Measurements from ENCODE around the gene ENTR1.

The ENTR1 gene

DNA sequence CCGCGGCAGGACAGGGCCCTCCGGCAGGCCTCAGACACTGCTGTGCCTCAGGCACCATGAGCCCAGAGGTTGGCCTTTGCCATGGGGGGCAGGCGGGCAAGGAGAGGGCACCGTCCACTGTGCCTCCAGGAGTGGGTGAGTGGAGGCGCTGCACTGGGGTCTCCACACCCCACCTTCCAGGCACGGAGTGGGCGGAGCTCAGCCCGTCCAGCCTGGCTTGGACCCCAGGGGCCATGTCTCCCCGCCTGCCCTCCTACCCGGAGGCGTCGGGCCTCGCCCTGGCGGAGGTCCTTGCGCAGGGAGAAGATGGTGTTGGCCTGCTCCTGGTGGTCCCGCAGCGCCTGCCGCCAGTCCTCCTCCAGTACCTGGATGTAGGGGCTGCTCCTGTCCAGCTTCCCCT is 40.4 kb downstream of the ENTR1 start:
- POLR2A ChIA-PET = no interaction called here
- TF ChIP-seq, protein P1, sequence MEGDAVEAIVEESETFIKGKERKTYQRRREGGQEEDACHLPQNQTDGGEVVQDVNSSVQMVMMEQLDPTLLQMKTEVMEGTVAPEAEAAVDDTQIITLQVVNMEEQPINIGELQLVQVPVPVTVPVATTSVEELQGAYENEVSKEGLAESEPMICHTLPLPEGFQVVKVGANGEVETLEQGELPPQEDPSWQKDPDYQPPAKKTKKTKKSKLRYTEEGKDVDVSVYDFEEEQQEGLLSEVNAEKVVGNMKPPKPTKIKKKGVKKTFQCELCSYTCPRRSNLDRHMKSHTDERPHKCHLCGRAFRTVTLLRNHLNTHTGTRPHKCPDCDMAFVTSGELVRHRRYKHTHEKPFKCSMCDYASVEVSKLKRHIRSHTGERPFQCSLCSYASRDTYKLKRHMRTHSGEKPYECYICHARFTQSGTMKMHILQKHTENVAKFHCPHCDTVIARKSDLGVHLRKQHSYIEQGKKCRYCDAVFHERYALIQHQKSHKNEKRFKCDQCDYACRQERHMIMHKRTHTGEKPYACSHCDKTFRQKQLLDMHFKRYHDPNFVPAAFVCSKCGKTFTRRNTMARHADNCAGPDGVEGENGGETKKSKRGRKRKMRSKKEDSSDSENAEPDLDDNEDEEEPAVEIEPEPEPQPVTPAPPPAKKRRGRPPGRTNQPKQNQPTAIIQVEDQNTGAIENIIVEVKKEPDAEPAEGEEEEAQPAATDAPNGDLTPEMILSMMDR (IDR thresholded peaks at IDR 0.05; ENCODE audit: control extremely low read depth, extremely low read depth, low read depth, missing control alignments) = no peak
- CTCF ChIA-PET = no interaction called here
- no peak for DNase-seq (ENCODE audit: extremely low spot score)

DNA sequence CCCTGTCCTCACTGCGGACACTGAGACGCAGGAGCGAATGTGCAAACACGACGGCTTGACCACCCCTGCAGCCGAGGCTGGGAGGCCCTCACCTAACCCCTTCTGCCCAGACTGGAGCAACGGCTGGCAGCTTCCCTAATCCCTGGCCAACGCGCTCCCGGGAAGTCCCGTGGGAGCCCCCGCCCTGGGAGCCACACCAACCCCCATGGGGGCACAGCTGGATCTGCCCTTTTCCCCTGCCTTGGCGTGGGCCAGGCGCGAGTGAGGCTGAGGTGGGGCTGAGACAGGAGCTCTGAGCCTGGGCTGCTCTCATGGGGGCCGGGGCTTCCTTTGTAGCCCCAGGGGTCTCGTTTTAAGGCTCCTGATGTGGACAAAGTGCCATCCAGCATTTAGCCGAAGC is 42.2 kb downstream of the ENTR1 start:
- POLR2A ChIA-PET = no interaction called here
- no peak for DNase-seq (ENCODE audit: extremely low spot score)
- TF ChIP-seq, protein P1 (IDR thresholded peaks at IDR 0.05; ENCODE audit: control extremely low read depth, extremely low read depth, low read depth, missing control alignments) = no peak
- CTCF ChIA-PET = interaction anchor here (1.7 kb wide), 1 partner anchor 28 kb away, joined by 4 read pairs; no protein-coding TSS in a partner anchor

DNA sequence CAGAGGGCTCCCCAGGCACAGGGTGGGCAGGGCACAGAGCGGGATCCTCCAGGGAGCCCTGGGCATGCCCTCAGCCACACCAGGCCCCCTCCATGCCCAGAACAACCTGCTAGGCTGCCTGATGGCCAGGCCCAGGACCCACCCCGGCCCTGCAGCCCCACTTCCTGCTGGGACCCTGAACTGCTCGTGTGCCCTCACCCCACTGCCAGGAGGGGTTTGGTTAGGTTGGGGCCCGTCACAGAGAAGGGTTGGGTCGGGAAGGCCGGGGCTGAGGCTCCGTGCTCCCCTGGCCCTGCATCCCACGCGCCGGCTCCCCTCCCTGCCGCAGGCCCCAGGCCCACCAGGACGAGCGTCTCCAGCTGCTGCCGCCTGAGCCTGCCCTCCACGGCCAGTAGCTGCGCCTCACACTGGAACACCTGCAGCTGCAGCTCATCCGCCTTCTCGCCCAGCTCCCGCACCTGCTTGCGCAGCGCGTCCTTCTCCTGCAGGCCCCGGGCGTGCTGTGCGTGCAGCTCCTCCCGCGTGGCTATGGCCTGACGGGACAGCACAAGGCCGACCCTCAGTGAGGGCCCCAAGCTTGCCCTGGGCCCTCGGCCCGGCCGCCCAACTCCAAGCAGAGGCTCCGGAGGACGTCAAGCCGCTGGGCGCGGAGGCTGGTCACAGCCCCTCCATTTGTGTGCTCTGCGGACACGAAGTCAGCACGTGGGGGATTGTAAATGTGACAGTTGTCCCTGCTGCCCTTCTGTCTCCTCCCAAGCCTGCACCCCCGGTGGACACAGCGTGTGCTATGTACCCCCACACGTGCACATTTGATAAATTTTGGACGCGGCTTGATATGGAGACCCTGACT is 42.9 kb downstream of the ENTR1 start:
- no peak for DNase-seq (ENCODE audit: extremely low spot score)
- TF ChIP-seq, protein P1 (IDR thresholded peaks at IDR 0.05; ENCODE audit: control extremely low read depth, extremely low read depth, low read depth, missing control alignments) = no peak
- POLR2A ChIA-PET = no interaction called here
- CTCF ChIA-PET = interaction anchor here (1.7 to 1.8 kb wide), 3 partner anchors 22 to 34 kb away, joined by 4 to 5 read pairs (median 5); no protein-coding TSS in a partner anchor

DNA sequence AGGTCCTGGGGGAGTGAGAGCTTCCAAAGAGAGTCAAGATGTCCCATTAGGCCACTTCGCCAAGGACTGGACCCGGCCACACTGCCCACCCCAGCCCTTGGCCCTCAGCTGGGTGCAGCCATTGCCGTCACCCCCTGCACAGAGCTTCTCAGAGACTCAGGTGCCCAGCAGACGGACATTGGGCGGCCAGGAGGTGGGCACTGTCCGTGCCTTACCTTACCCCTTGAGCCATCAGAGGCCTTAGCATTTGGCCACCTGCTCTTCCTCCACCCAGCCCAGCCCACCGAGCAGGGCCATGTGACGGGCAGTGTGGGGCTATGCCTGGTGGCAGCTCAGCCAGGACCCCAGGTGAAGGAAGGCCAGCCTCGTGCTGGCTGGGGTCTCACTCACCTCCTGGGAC is 43.6 kb downstream of the ENTR1 start:
- DNase-seq (ENCODE audit: extremely low spot score) = no peak
- POLR2A ChIA-PET = no interaction called here
- TF ChIP-seq, protein P1 (IDR thresholded peaks at IDR 0.05; ENCODE audit: control extremely low read depth, extremely low read depth, low read depth, missing control alignments) = no peak
- CTCF ChIA-PET = interaction anchor here (1.6 to 1.8 kb wide), 4 partner anchors 13 to 37 kb away, joined by 3 to 6 read pairs (median 5); no protein-coding TSS in a partner anchor

DNA sequence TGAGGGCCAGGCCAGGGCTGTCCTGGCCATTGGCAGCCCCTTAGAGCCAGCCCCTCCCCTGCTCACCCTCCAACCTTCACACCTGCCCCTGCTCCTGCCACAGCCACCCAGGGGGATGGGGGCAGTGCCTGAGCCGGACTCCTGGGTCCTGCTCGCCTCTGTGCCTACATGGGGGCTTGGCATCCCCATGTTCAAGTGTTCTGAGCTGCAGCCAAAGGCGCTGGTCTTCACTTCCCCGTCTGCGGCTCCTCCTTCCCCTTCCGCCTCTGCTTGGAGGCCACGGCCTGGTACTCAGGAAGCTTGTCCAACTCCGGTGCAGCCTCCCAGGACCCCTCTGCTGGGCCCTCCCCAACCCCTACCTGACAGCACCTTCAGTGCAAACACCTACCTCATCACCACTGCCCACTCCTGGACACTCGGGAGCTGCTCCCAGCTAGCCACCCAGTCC is 44.6 kb downstream of the ENTR1 start:
- no peak for DNase-seq (ENCODE audit: extremely low spot score)
- ChIA-PET POLR2A (no interaction called here), CTCF (interaction anchor here (1.6 to 1.8 kb wide), 4 partner anchors 12 to 38 kb away, joined by 3 to 6 read pairs (median 5); no protein-coding TSS in a partner anchor)
- TF ChIP-seq, protein P1 (IDR thresholded peaks at IDR 0.05; ENCODE audit: control extremely low read depth, extremely low read depth, low read depth, missing control alignments) = no peak

DNA sequence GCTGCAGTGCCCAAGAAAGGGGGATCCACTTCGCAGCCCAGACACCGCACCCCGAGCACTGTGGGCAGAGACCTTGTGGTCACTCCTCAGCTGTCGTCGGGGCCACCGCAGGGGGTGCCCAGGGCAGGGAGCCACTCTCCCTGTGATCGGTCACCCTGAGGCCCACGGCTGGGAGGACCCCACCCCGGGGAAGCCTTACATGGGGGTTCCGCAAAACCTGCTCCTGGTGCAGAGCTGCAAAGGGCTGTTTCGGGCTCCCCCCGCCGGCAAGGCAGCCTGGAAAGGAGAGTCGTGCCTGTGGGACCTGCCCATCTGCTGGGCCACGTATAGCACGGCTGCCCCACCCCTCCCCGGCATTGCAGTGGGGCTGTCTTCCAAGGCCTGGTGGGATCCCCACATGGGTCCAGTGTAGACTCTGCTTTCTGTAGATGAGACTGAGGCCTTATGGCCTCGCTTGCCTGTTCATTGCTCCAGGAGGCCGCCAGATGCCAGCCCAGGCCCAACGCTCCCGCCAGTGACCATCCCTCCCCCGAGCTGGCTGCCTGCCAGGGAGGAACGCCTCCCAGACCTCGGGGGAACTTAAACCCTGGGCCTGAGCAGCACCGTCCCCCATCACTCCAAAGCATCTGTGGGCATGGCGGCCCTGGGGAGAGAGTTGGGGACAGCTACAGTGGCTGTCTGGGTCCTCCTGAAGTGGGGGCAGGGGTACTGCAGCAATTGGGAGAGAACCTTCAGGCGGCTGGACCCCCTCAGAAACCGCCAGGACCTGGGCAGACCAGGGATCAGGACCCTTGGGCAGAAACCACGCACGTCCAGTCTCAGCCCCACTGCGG is 45.3 kb downstream of the ENTR1 start:
- TF ChIP-seq, protein P1 (IDR thresholded peaks at IDR 0.05; ENCODE audit: control extremely low read depth, extremely low read depth, low read depth, missing control alignments) = no peak
- POLR2A ChIA-PET = no interaction called here
- DNase-seq (ENCODE audit: extremely low spot score) = no peak
- CTCF ChIA-PET = interaction anchor here (1.6 to 3.2 kb wide), 4 partner anchors 11 to 39 kb away, joined by 3 to 17 read pairs (median 6); no protein-coding TSS in a partner anchor
